GM18951 (cell line): ENCODE data around the gene TNNT2.

Experiments
- POLR2A ChIP-seq: IDR thresholded peaks from 4 replicates; pipeline ENCODE4 v1.6.1; 2011; ENCODE audit warnings: mild to moderate bottlenecking; ENCODE audit not compliant: insufficient read length, insufficient read depth; ENCODE audit errors: extremely low read depth
- in situ Hi-C: fragments of 300-500 bp; cut with MboI; formaldehyde crosslinking; loops from one replicate; pipeline ENCODE4 v1.12.0; 2022; ENCODE audit warnings: low sequenced_read_pairs, mixed read lengths, inconsistent platforms; ENCODE audit not compliant: unreplicated experiment

Gene TNNT2

DNA sequence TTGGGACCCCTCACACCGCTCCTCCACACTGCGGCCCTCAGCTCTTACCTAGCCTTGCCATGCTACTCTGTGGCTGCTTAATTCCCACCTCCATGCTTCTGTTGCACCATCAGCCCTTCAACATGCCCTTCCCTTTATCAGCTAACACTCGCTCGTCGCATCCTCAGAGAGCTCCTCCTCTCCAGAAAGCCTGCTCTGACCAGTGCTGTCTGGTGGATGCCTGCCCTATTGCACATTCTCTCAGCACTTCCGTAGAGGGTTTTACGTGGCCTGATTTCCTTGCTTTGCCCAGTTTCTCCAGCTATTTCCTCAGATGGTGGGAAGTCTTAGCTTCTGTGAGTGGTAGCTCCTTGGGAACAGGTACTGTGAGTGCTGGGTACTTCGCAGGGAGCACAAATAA is 32.0 kb upstream of the TNNT2 start:
- no peak for TF ChIP-seq POLR2A
- in situ Hi-C loops, result no loop called here

DNA sequence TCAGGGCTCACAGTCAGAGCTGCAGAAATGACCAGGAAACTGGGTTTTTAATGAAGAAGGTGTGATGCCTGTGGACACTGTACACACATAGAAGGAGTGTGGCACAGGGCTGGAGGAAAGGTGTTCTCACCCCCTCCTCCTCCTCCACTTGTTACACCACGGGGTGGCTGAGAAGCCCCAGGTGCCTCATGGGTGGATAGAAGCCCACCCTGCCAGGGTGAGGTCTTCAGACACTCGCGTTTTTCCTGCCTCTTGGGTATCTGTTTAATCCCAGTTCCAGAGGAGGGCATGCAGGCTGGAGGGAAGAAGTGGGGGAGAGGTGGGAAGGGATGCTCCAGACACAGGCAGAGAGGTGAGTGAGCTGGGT is 31.3 kb upstream of the TNNT2 start:
- no peak for TF ChIP-seq POLR2A
- in situ Hi-C loops, result no loop called here

DNA sequence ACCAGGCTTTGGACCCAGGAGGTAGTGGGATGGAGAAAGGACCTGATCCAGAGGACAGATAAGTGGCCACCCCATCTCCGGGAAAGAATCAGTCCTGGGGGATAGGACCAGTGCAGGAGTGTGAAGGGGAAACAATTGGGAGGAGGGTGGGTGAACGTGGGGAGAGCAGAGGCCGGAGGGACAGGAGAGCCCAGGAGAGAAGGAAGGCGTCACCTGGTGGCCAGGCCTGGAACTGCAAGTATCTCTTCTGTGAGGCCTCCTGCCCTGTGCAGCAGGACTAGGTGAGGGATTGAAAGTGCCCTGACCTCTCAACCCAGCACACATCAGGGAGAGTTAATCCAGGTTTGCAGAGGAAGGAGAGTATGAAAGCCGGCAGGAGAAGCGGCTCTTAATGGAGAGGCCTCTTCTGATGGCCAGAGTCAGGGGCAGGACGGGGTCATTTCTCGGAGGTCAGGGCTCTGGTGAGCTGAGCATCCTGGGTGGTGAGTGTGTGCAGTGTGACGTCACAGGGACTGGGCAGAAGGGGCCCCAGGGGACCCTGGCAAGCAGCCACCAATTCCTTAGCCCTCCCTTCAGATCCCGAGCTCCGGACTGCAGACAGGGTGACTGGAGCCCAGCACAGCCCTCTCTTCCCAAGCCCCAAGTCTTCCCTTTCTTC is 30.8 kb upstream of the TNNT2 start:
- in situ Hi-C loops, result no loop called here
- no peak for TF ChIP-seq POLR2A

DNA sequence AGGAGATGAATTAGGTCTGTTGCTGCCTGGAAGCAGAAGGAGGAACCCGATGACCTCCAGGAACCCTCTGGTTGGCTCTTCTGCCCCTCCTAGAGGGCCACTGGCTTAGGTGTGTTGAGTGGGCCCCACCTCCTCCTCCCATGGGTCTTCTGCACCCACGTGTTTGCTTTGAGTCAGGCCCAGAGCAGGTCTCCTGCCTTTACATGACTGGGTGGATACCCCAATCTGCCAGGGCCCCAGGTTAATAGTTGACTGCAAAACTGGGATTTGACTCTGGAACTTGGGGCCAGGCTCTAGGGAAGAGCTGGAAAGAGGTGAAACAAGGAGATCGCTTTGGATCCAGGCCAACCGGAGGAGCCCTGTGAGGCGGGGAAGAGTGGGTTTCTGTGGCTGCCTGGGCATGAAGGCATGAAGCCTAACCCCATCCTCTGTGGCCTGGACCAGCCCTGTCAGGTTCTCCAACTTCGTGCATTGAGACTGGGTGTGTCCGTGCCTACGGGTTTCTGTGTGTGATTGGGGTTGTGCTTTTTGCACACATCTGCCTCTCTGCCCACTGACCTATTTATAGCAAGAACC is 29.4 kb upstream of the TNNT2 start:
- TF ChIP-seq POLR2A, result no peak
- in situ Hi-C loops, result no loop called here

DNA sequence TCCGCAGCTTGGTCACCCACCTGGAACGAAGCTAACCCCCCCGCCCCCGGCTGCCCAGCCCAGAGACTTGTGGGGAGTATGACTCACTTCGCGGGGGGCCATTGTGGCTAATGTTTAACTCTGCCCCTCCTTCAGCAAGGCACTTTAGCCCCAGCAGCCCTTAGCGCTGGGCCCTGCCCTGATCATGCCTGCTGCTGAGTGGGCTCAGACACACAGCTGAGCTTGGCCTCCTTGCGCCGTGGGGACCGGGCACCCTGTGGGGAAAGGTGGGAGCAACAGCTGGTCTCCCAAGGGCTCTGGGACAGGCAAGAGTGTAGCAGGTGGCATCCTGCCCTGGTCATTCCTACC is 28.0 kb upstream of the TNNT2 start:
- in situ Hi-C loops, result no loop called here

DNA sequence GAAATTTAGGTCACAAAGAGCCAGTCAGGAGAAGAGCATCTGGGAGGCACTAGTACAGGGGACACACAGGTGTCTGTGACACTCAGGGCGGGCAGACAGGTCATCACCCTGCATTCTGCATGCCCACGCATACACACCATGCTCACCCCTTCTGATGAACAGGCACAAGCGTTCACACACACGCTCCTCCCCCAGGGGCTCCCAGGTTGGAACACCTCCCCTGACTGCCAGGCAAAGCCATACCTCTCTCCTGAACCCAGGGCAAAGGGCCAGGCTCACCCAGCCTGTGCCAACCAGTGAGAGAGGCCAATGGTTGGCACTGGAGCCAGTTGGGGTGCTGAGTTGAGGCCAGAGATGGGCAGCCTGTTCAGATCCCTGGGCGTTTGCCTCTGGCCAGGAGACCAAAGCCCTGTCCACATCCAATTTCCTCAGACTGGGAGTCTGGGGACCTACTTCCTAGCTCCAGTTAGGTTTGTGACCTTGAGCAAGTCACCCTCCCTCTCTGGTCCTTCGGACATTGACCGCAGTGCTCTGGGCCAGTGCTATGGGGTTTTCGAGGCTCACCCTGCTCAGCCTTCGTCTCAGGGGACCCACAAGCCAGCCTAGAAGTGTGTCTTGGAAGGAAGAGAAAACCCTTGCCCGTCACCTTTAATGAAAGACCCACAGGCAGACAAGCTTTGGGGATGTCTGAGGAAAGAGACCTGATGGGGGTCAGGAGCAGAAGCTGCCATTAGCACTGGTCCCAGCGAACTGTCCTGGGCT is 27.4 kb upstream of the TNNT2 start:
- in situ Hi-C loops, result no loop called here
- no peak for TF ChIP-seq POLR2A

More for the DNA sequence above, 28.0 kb upstream of the TNNT2 start:
- TF ChIP-seq POLR2A, result peak; percentile 37

DNA sequence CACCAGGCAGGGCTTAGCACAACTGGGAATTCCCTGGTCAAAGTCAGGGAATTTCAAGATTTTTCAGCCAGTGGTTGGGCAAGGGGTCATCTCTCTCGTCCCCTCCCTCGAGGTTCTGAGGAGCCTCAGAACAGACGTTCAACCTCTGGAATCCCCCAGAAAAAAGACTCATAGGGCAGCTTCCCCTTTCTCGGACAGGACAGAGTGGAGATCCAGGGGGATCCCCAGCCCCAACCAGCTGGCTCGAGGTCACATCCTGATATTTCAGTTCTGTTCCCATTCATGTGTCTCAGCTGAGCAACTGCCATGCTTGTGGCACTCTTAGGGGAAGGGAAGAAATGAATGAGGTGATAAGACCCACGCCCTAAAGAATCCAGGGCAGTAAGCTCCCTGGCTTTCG is 26.6 kb upstream of the TNNT2 start:
- in situ Hi-C loops, result no loop called here
- TF ChIP-seq POLR2A, result no peak

DNA sequence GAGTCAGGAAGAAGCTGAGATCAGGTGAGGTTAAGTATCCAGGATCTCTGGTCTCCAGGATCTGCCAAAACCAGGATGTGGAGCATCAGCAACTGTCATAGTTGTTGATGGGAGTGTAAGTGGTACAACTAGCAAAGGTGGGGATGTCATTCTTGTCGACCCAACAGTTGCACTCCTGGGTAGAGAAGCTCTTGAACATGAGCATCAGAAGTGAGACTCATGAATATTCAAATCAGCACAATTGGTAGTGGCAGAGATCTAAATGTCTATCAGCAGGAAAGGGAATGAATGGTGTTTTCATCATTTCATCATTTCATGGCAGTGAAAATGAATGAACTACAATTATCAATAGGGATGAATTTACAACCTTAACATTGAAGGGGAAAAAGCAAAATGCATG is 25.9 kb upstream of the TNNT2 start:
- in situ Hi-C loops, result no loop called here
- TF ChIP-seq POLR2A, result no peak

DNA sequence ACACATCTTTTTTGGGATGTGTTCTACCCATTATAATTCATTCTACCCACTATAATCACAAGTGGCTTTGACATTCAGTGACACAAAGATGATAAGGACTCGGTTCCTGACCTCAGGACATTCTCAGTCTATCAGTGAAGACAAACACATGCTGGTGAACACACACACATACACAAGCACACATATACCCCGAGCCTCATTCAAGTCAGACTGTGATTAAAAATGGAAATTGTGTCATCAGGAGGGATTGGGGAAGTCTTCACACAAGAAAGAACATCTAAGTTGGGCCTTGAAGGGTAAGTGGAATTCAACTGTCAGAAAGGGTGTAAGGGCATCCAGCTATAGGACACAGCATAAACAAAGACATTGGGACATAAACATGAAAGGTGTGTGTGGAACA is 24.2 kb upstream of the TNNT2 start:
- TF ChIP-seq POLR2A, result no peak
- in situ Hi-C loops, result no loop called here

DNA sequence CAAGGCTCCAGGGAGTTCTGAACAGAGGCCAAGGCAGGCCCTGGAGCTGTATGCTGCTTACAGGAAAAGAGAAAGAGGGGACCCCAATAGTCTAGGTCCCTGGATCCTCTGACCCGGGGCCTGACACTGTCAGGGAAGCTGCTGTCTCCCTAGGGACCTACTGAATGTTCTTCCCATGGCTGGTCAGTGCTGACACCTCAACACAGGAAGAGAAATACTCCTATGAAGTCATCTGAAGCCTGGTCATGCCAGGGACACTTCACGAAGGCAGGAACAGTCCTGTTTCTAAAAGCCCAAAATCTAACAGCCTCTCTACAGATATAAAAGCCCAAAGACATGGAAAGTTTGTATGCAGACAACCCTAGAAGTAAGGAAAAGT is 23.4 kb upstream of the TNNT2 start:
- TF ChIP-seq POLR2A, result no peak
- in situ Hi-C loops, result no loop called here

DNA sequence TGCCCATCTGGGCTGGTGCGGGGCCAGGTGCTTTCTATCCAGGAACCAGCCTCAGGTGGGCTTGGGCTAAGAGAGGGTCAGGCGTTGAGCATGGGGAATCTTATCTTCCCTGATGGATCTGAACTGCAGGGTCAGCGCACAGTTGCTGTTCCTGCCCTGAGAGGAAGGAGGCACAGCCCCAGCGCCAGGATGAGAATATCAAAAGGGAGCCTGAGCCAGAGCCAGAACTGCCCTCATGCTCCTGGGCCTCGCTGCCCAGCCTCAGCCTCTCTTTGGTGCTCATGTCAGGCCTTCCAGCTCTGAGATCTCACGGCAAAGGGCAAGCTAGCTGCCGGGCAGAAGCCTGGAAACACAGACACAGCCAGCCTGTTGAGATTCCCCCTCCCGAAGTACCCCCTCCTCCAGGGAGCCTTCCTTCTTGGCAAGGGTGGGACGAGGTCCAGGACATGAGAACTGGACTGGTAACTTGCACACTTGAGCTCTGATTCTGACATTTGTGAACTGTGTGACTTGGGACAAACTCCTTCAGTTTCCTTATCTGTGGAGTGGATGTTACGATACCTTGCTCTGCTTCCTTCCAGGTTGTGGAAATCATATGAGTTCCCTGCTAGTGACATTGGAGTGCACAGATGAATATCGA is 22.9 kb upstream of the TNNT2 start:
- TF ChIP-seq POLR2A, result no peak
- in situ Hi-C loops, result no loop called here

DNA sequence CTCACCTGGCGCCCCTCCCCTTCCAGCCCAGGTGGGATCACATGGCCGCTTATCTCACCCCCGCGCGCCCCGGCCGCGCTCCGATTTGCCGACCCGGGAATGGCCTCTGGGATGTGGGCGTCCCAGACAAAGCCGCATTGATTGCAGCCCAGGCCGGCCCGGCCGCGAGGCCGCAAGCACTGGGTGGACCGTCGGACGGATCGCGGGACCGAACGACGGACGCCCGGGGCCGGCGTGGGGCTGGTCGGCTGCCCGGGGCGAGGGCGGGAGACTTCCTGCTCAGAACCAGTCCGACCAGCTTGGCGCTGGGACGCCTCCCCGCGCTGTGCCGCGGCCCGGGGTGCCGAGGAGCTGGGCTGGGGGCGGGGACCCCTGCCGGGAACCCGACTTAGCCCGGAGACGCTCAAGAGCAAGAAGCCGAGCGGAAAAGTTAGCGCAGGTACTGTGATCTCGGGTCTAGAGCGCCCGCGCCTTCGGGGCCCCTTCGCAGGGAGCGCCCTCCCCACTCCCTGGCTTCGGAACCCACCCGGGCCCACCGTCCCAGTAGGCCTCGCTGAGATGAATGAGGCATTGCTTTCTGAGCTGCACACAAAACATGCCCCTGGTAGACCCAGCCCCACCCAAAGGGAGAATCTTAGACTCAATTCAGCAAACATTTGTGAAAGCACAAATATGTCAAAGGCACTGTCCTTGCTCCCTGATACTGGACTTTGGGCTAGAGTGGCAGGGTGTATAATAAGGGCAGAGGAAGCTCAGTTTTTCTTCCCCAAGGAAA is 22.1 kb upstream of the TNNT2 start:
- in situ Hi-C loops, result no loop called here

DNA sequence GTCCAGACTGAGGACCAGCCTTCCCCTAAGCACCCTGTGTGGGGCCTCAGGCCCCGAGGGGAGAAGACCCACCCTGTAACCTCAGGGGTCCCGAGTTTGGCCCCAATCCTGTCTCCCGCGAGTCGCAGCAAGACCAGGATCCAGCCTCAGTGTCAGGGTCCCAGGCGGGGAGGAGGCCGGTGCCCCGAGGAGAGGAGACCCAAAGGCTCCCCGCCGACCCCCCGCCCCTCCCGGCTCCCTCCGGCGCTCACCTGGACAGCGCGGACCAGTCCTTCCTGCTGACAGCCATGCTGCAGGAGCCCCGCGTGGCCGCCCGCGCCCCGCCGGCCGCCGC is 21.5 kb upstream of the TNNT2 start, which contains the start of gene LAD1:
Gene LAD1 (minus strand): TSS at position 307 of the 334 bp plus-strand sequence. CDS start 18 bp downstream, at position 289.
- no peak for TF ChIP-seq POLR2A
- in situ Hi-C loops, result no loop called here

More for the DNA sequence above, 22.1 kb upstream of the TNNT2 start:
- TF ChIP-seq POLR2A, result no peak
